ENCODE measurements around the gene ZGPAT. TPM values are rescaled to one million over a fixed set of nuclear protein-coding genes. Genes with fewer than 3 reads are reported as not detected.
A peak's percentile ranks its signal among the peaks of the same experiment; 100 is the strongest.

Gene ZGPAT
- total RNA-seq, 1 experiment from 2014 or later: 44.3 TPM

- in situ Hi-C loops (cut with HindIII; ENCODE audit: low pct_unique_long_range_greater_than_20kb, low sequenced_read_pairs): no loop called here
- no peak for DNase-seq (ENCODE audit: low read depth)
Measured at GRCh38 chr20:63737695-63737944, 29.8 kb downstream of the ZGPAT start.

GRCh38 chr20:63737945-63738686, 30.3 kb downstream of the ZGPAT start:
- in situ Hi-C loops (cut with HindIII; ENCODE audit: low pct_unique_long_range_greater_than_20kb, low sequenced_read_pairs): no loop called here
- no peak for DNase-seq (ENCODE audit: low read depth)

GRCh38 chr20:63738687-63739129, 30.9 kb downstream of the ZGPAT start:
- in situ Hi-C loops (cut with HindIII; ENCODE audit: low pct_unique_long_range_greater_than_20kb, low sequenced_read_pairs): no loop called here
- DNase-seq (ENCODE audit: low read depth): no peak

GRCh38 chr20:63739130-63740069, 31.6 kb downstream of the ZGPAT start, which contains the start of gene SLC2A4RG:
SLC2A4RG (plus strand) TSS chr20:63739776; CDS start chr20:63739913, 137 bp downstream.
- DNase-seq (ENCODE audit: low read depth): peak; percentile 62
- in situ Hi-C loops (cut with HindIII; ENCODE audit: low pct_unique_long_range_greater_than_20kb, low sequenced_read_pairs): no loop called here

DNA sequence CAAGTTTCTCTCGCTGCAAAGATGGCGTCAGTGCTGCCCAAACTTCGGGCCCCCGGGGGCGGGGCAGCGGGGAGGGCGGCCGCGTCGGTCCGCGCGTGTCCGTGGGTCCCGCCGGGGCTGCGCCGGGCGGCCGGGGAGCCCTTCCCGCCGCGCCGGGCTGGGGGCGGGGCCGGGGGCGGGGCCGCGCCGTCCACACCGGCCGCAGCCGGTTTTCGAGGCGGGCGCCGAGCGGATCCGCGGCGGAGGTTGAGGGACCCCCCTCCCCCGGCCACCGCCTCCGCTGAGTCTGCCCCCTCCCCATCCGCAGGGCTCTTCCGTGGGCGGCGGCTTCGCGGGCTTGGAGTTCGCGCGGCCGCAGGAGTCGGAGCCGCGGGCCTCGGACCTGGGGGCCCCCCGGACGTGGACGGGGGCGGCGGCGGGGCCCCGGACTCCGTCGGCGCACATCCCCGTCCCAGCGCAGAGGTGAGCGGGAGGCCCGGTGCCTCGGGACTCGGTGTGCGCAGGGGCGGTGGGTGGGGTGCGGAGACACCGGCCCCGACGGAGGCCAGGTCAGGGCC, 32.3 kb downstream of the ZGPAT start:
- DNase-seq (ENCODE audit: low read depth): no peak
- in situ Hi-C loops (cut with HindIII; ENCODE audit: low pct_unique_long_range_greater_than_20kb, low sequenced_read_pairs): no loop called here

GRCh38 chr20:63740627-63741353, 33.0 kb downstream of the ZGPAT start:
- DNase-seq (ENCODE audit: low read depth): peak; percentile 96
- in situ Hi-C loops (cut with HindIII; ENCODE audit: low pct_unique_long_range_greater_than_20kb, low sequenced_read_pairs): no loop called here

DNA sequence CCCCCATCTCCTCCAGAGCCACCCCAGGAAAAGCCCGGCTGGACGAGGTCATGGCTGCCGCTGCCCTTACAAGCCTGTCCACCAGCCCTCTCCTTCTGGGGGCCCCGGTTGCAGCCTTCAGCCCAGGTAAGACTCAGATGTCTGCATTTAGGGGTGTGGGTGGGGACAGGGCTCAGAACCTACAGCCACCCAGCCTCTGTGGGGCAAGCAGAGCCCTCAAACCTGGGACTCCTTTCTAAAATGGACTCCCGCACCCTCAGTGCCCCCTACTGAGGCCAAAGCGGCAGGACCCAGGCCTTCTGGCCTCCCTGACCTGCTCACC, 33.5 kb downstream of the ZGPAT start:
- in situ Hi-C loops (cut with HindIII; ENCODE audit: low pct_unique_long_range_greater_than_20kb, low sequenced_read_pairs): no loop called here
- DNase-seq (ENCODE audit: low read depth): no peak

- in situ Hi-C loops (cut with HindIII; ENCODE audit: low pct_unique_long_range_greater_than_20kb, low sequenced_read_pairs): no loop called here
- no peak for DNase-seq (ENCODE audit: low read depth)
Measured at GRCh38 chr20:63741676-63742380, 34.0 kb downstream of the ZGPAT start.

- no peak for DNase-seq (ENCODE audit: low read depth)
- in situ Hi-C loops (cut with HindIII; ENCODE audit: low pct_unique_long_range_greater_than_20kb, low sequenced_read_pairs): no loop called here
Measured at GRCh38 chr20:63742381-63743024, 34.7 kb downstream of the ZGPAT start.

GRCh38 chr20:63743210-63743970, 35.6 kb downstream of the ZGPAT start:
- in situ Hi-C loops (cut with HindIII; ENCODE audit: low pct_unique_long_range_greater_than_20kb, low sequenced_read_pairs): no loop called here

DNA sequence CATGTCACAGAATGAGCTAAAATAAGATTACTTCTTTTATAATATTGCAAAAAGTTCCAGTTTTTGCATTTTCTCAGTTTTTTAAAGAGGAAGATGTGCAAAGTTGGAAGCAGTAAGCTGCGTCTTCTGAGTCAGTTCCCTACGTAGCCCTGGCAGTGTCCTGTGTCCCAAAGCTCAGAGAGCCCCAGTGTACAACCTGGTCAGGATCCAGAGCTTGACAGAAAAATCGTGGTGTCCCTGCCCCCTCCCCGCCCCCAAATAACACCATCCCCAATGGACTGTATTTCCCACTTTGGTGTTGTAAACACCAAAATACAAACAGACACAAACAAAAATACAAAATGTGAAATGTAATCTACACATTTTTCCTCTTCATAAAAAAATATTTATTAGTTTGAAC, 36.3 kb downstream of the ZGPAT start:
- DNase-seq (ENCODE audit: low read depth): no peak

More at GRCh38 chr20:63743210-63743970, 35.6 kb downstream of the ZGPAT start:
- no peak for DNase-seq (ENCODE audit: low read depth)

GRCh38 chr20:63744574-63745423, 37.0 kb downstream of the ZGPAT start:
- in situ Hi-C loops (cut with HindIII; ENCODE audit: low pct_unique_long_range_greater_than_20kb, low sequenced_read_pairs): no loop called here
- no peak for DNase-seq (ENCODE audit: low read depth)

More for the DNA sequence above, 36.3 kb downstream of the ZGPAT start:
- in situ Hi-C loops (cut with HindIII; ENCODE audit: low pct_unique_long_range_greater_than_20kb, low sequenced_read_pairs): no loop called here

DNA sequence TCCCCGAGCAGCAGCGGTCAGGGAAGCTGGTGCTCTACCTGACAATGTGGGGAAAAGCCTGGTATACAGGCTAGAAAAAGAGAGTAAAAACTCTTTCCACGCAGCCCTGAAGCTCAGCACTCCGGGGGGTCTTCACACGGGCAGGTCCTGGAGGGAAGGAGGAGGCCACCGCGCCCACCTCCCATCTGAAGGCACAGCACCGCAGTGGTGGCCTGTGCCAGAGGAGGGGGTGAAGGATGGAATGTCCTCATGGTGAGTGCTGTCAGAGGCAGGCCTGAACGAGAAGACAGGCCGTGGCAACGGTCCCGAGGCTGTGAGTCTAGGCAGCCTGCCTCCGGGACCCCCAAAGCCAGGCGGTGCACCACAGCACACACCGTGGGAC, 37.6 kb downstream of the ZGPAT start:
- in situ Hi-C loops (cut with HindIII; ENCODE audit: low pct_unique_long_range_greater_than_20kb, low sequenced_read_pairs): no loop called here
- DNase-seq (ENCODE audit: low read depth): no peak

DNA sequence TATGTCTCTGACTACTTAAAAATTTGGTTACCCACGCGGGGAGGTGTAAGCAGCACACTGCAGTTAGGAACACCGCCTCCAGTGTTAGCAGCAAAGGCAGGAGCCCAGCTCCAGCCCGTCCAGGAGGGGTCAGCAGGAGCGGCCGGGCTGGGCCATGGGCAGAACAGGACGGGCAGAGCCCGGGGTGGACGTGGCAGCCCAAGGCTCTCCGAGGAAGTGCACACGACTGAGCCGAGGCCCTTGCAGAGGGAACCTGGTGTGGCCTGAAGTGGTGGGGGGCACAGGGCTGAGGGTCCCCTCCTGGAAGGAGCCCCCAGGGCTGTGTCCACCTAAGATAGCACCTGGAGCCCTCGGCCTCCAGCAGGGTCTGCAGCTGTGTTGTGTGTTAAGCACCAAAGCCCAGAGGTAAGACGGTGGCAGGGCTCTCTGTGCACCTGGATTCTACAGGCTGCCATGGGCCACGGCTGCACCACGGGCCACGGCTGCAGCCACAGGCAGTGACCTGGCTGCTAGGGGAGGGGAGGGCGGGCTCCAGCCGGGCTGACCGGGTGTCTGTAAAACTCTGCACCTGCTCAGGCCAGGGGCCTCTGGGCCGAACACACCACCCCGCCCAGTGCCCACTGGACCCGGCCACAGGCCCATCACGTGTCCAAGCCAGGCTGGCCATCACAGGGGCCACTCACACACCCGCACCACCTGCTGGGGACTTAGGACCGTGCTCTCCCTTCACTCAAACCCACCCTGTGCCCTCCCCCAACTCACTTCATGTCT, 38.3 kb downstream of the ZGPAT start:
- in situ Hi-C loops (cut with HindIII; ENCODE audit: low pct_unique_long_range_greater_than_20kb, low sequenced_read_pairs): no loop called here
- DNase-seq (ENCODE audit: low read depth): no peak

DNA sequence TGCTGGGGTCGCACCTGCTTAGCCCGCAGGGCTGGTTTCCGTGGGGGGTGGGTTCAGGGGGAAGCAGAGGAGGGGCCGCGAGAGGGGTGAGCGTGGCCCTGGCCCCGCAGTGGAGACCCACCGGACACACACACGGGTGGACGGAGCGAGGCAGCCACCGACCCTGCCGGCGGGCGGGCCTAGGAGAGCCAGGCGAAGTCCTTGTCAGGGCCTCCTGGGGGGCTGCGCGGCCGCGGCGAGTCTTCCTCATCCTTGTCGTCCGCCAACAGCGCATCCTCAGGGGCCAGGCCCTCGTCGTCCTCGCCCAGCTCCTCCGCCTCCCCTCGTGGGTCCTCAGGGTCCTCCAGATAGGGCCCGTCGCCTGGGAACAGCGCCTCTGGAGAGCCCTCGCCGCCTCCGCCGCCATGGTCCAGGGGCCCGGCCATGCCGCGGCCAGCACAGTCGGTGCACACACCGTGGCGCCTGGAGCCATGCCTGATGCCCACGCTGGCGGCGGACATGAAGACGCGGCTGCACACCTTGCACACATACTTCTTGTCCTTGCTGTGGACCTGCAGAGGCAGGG, 39.0 kb downstream of the ZGPAT start:
- no peak for DNase-seq (ENCODE audit: low read depth)
- in situ Hi-C loops (cut with HindIII; ENCODE audit: low pct_unique_long_range_greater_than_20kb, low sequenced_read_pairs): no loop called here
